Ishikawa (cell line): ENCODE measurements around the gene ALG5.
A peak's percentile ranks its signal among the peaks of the same experiment; 100 is the strongest.

Experiments used
- CEBPB ChIP-seq: IDR thresholded peaks from 2 replicates; pipeline ENCODE4 v1.6.1; 2012
- CREB1 ChIP-seq: IDR thresholded peaks from 2 replicates; pipeline ENCODE4 v1.6.1; 2012; ENCODE audit warnings: low read depth
- EGR1 ChIP-seq: IDR thresholded peaks from 2 replicates; pipeline ENCODE4 v1.6.1; 2012
- EP300 ChIP-seq: IDR thresholded peaks from 2 replicates; pipeline ENCODE4 v1.6.1; 2012; ENCODE audit warnings: borderline replicate concordance
- FOXM1 ChIP-seq: IDR thresholded peaks from 2 replicates; pipeline ENCODE4 v1.6.1; 2012; ENCODE audit warnings: low read depth, borderline replicate concordance
- NFIC ChIP-seq: IDR thresholded peaks from 2 replicates; pipeline ENCODE4 v1.6.1; 2012
- RAD21 ChIP-seq: IDR thresholded peaks from 2 replicates; pipeline ENCODE4 v1.6.1; 2012; ENCODE audit warnings: low read depth
- REST ChIP-seq: IDR thresholded peaks from 2 replicates; pipeline ENCODE4 v1.6.1; 2012; ENCODE audit warnings: low read depth, mild to moderate bottlenecking
- TAF1 ChIP-seq: IDR thresholded peaks from 2 replicates; pipeline ENCODE4 v1.6.1; 2012; ENCODE audit warnings: low read depth, mild to moderate bottlenecking
- TCF12 ChIP-seq: IDR thresholded peaks from 2 replicates; pipeline ENCODE4 v1.6.1; 2012; ENCODE audit warnings: low read depth
- TEAD4 ChIP-seq: IDR thresholded peaks from 2 replicates; pipeline ENCODE4 v1.6.1; 2012
- YY1 ChIP-seq: IDR thresholded peaks from 2 replicates; pipeline ENCODE4 v1.6.1; 2012; ENCODE audit warnings: low read depth
- ZBTB7A ChIP-seq: IDR thresholded peaks from 2 replicates; pipeline ENCODE4 v1.6.1; 2012; ENCODE audit warnings: low read depth
- TF ChIP-seq, protein P1 (sequence below): IDR thresholded peaks from 2 replicates; pipeline ENCODE4 v1.6.1; 2012
- TF ChIP-seq, protein P2 (sequence below): IDR thresholded peaks from 2 replicates; pipeline ENCODE4 v1.6.1; 2012

ALG5 gene

GRCh38 chr13:36986462-36987240 lies 12.5 kb downstream of the ALG5 start:
- TF ChIP-seq EGR1: no peak
- no peak for TF ChIP-seq TCF12
- no peak for TF ChIP-seq RAD21
- TF ChIP-seq TEAD4: no peak
- TF ChIP-seq, protein P1, sequence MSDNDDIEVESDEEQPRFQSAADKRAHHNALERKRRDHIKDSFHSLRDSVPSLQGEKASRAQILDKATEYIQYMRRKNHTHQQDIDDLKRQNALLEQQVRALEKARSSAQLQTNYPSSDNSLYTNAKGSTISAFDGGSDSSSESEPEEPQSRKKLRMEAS: no peak
- no peak for TF ChIP-seq FOXM1
- no peak for TF ChIP-seq CEBPB
- TF ChIP-seq CREB1: no peak
- TF ChIP-seq TAF1: no peak
- TF ChIP-seq NFIC: no peak
- TF ChIP-seq YY1: no peak

GRCh38 chr13:36981156-36981743 lies 17.9 kb downstream of the ALG5 start:
- TF ChIP-seq TCF12 (no peak), RAD21 (peak; percentile 41), TAF1 (no peak)

DNA sequence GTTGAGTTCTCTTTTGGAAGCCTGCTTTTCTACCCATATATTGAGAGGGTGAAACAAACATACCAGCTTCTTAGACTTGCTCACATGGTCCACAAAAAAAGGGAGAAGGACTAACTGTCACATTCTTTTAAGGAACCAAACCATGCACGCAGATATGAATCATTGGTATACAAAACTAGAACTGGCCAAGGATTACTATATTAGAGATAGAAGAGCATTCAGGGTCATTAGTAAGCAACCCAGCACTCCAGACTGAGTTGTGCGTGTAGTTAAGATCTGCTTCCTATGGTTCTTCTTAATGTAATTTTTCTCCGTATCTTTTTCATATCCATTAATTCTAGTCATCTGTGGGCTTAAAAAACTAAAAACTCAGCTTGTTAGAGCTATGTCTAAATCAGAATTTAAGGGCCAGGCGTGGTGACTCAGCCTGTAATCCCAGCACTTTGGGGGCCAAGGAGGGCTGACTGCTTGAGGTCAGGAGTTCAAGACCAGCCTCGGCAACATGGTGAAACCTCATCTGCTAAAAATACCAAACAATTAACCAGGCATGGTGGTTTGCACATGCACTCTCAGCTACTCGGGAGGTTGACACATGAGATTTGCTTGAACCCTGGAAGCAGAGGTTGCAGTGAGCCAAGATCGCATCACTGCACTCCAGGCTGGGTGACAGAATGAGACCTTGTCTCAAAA lies 19.6 kb downstream of the ALG5 start:
- TF ChIP-seq YY1 (no peak), RAD21 (no peak), CEBPB (no peak), TCF12 (no peak), CREB1 (no peak), TEAD4 (no peak), EP300 (no peak), REST (no peak), FOXM1 (no peak), TAF1 (no peak)
- TF ChIP-seq, protein P2, sequence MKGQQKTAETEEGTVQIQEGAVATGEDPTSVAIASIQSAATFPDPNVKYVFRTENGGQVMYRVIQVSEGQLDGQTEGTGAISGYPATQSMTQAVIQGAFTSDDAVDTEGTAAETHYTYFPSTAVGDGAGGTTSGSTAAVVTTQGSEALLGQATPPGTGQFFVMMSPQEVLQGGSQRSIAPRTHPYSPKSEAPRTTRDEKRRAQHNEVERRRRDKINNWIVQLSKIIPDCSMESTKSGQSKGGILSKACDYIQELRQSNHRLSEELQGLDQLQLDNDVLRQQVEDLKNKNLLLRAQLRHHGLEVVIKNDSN: no peak
- TF ChIP-seq, protein P1: no peak

GRCh38 chr13:36975172-36975571 lies 24.0 kb downstream of the ALG5 start:
- no peak for TF ChIP-seq TCF12

DNA sequence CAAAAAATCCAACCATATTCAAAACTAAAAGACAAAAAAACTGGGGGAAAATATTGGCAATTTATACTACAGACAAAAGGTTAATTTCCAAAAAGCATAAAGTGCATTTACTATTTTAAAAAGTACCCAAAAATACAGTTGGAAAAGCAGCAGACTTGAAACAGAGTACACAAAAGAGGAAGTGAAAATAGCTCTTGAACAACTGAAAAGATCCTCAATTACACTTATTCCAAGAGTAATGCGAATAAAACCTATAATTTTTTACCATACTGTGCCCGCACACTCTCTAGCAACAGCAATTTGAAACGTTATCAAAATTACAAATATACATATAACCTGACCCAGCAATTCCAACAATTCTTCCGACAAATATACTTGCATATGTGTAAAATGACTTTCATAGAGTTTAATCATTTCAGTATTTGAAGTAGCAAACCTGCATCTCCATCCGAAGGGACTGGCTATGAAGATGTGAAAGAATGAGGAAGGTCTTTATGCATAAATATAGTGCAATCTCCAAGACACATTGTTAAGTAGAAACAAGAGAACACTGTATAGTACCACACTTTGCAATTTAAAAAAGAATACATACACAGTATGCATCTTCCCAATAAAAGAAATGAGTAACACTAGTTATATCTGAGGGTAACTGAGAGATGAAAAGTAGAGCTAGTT lies 25.4 kb downstream of the ALG5 start:
- TF ChIP-seq EGR1 (no peak), NFIC (no peak), TCF12 (no peak), RAD21 (no peak), ZBTB7A (no peak), EP300 (no peak), CEBPB (no peak), FOXM1 (no peak), TEAD4 (no peak), YY1 (no peak), CREB1 (no peak), TAF1 (no peak), REST (no peak)
- TF ChIP-seq, protein P2: no peak
- TF ChIP-seq, protein P1: no peak
